GM21423 (cell line): Measurements from ENCODE around the gene FOXP2.
"Not testable (repeated sequence)": the region's sequence is repeated elsewhere in the genome, so short reads cannot be mapped to it uniquely, and the experiment has no call there.

ENCODE experiments used
- ATAC-seq: cut with Tn5 transposase; IDR thresholded peaks from one replicate; pipeline ENCODE4 v1.9.1; 2021; ENCODE audit warnings: mild to moderate bottlenecking, moderate library complexity; ENCODE audit not compliant: unreplicated experiment

Gene FOXP2

GRCh38 chr7:114419441-114420272 lies 5.0 kb downstream of the FOXP2 start:
- no peak for ATAC-seq

GRCh38 chr7:114422507-114423501 lies 8.2 kb downstream of the FOXP2 start:
- no peak for ATAC-seq

GRCh38 chr7:114426382-114426781 lies 11.8 kb downstream of the FOXP2 start:
- no peak for ATAC-seq

- no peak for ATAC-seq
Observed at GRCh38 chr7:114426824-114427223, 12.2 kb downstream of the FOXP2 start.

- no peak for ATAC-seq
Observed at GRCh38 chr7:114428211-114428610, 13.6 kb downstream of the FOXP2 start.

GRCh38 chr7:114431189-114431588 lies 16.6 kb downstream of the FOXP2 start:
- ATAC-seq = no peak

GRCh38 chr7:114432061-114432460 lies 17.4 kb downstream of the FOXP2 start:
- no peak for ATAC-seq

GRCh38 chr7:114432703-114433102 lies 18.1 kb downstream of the FOXP2 start:
- ATAC-seq = no peak

GRCh38 chr7:114439581-114439980 lies 25.0 kb downstream of the FOXP2 start:
- no peak for ATAC-seq

- not testable (repeated sequence) for ATAC-seq
Observed at GRCh38 chr7:114440927-114441326, 26.3 kb downstream of the FOXP2 start.

GRCh38 chr7:114444196-114444595 lies 29.6 kb downstream of the FOXP2 start:
- ATAC-seq = no peak

GRCh38 chr7:114450431-114450830 lies 35.8 kb downstream of the FOXP2 start:
- no peak for ATAC-seq

- no peak for ATAC-seq
Observed at GRCh38 chr7:114459574-114459973, 45.0 kb downstream of the FOXP2 start.

- ATAC-seq = no peak
Observed at GRCh38 chr7:114460021-114460420, 45.4 kb downstream of the FOXP2 start.

- ATAC-seq = no peak
Observed at GRCh38 chr7:114466917-114467316, 52.3 kb downstream of the FOXP2 start.

GRCh38 chr7:114468844-114469243 lies 54.2 kb downstream of the FOXP2 start:
- no peak for ATAC-seq

GRCh38 chr7:114472896-114473512 lies 58.4 kb downstream of the FOXP2 start:
- no peak for ATAC-seq

GRCh38 chr7:114478384-114478783 lies 63.8 kb downstream of the FOXP2 start:
- no peak for ATAC-seq

- ATAC-seq = no peak
Observed at GRCh38 chr7:114481999-114482398, 67.4 kb downstream of the FOXP2 start.

GRCh38 chr7:114484226-114484625 lies 69.6 kb downstream of the FOXP2 start:
- ATAC-seq = no peak

- no peak for ATAC-seq
Observed at GRCh38 chr7:114487174-114487573, 72.6 kb downstream of the FOXP2 start.
